Measurements from ENCODE around the gene SLC2A11. TPM values are rescaled to one million over a fixed set of nuclear protein-coding genes. Genes with fewer than 3 reads are reported as not detected.

The SLC2A11 gene
- total RNA-seq, 1 experiment from 2014 or later, result 17.2 TPM

- H3K27ac ChIP-seq (ENCODE audit: low read depth, low read length), result no peak overlapping the region
These were observed 28.6 kb upstream of the SLC2A11 start for GRCh38 chr22:23828800-23829680.

More at GRCh38 chr22:23828800-23829680, 28.6 kb upstream of the SLC2A11 start:
- POLR2A ChIA-PET, result no interaction called here
- no peaks in the 10 kb centered on the region for H3K4me1 ChIP-seq (ENCODE audit: control insufficient read depth in 1 of 2, insufficient read depth in 2 of 2, low read length in 2 of 2)
- H3K79me2 ChIP-seq (ENCODE audit: insufficient read depth, low read length), result no peaks in the 10 kb centered on the region; the same call in 1 of the 2 replicates
- CTCF ChIA-PET, result no interaction called here
- H3K4me2 ChIP-seq (ENCODE audit: low read length), result no peak overlapping the region
- peaks cover 17 to 37% of the 10 kb centered on the region in 2 experiments; a peak in 3 of 4 replicates for H3K36me3 ChIP-seq (ENCODE audit: control insufficient read depth in 1 of 2, insufficient read depth in 2 of 2, low read length in 2 of 2)
- DNase-seq (ENCODE audit: low read depth, low spot score) (no peak), ATAC-seq (no peak)
- no peaks in the 10 kb centered on the region for H3K9me3 ChIP-seq (ENCODE audit: control insufficient read depth in 1 of 2, insufficient read depth in 1 of 2, low read depth in 1 of 2, low read length in 2 of 2)
- H4K20me1 ChIP-seq (ENCODE audit: insufficient read depth), result no peaks in the 10 kb centered on the region
- TF ChIP-seq EZH2 (IDR thresholded peaks at IDR 0.05) (no peak), JUND (IDR thresholded peaks at IDR 0.05) (no peak), TCF7L2 (IDR thresholded peaks at IDR 0.05; ENCODE audit: borderline replicate concordance, extremely low read depth, insufficient read depth, insufficient read length) (no peak), EGR1 (IDR thresholded peaks at IDR 0.05; ENCODE audit: low read depth) (no peak), ZFX (IDR thresholded peaks at IDR 0.05) (no peak), SIN3A (IDR thresholded peaks at IDR 0.05; ENCODE audit: low read depth) (no peak), FOSL1 (IDR thresholded peaks at IDR 0.05; ENCODE audit: low read depth) (no peak), ELF1 (IDR thresholded peaks at IDR 0.05; ENCODE audit: borderline replicate concordance, low read depth) (no peak), YY1 (IDR thresholded peaks at IDR 0.05; ENCODE audit: extremely low read depth, insufficient replicate concordance, low read depth, low read length) (no peak), POLR2AphosphoS5 (IDR thresholded peaks at IDR 0.05; ENCODE audit: low read depth, low read length) (no peak), EZH2phosphoT487 (IDR thresholded peaks at IDR 0.05; ENCODE audit: borderline replicate concordance) (no peak), POLR2A (IDR thresholded peaks at IDR 0.05; ENCODE audit: borderline replicate concordance, extremely low read depth, insufficient read depth, insufficient read length) (no peak), SRF (IDR thresholded peaks at IDR 0.05; ENCODE audit: low read depth) (no peak), RAD21 (IDR thresholded peaks at IDR 0.05; ENCODE audit: low read depth) (no peak), ZNF274 (IDR thresholded peaks at IDR 0.05; ENCODE audit: low read depth, low read length) (no peak), CEBPB (IDR thresholded peaks at IDR 0.05; ENCODE audit: low read depth) (no peak), CBX3 (IDR thresholded peaks at IDR 0.05; ENCODE audit: low read depth) (no peak), REST (IDR thresholded peaks at IDR 0.05; ENCODE audit: low read depth) (no peak)
- no peaks in the 10 kb centered on the region for H3K27me3 ChIP-seq (ENCODE audit: insufficient read depth, low read length)
- H3K9ac ChIP-seq (ENCODE audit: low read length), result no peak overlapping the region
- H2AFZ ChIP-seq (ENCODE audit: low read depth, low read length, poor library complexity, severe bottlenecking), result no peak overlapping the region
- RAD21 ChIA-PET (ENCODE audit: low non-redundant PET in 1 of 2, low total read pairs in 2 of 2, uncharacterized antibody in 2 of 2, unreplicated experiment in 2 of 2), result no interaction called here
- H3K4me3 ChIP-seq (replicated peaks in 1 of 2; ENCODE audit: low read depth in 1 of 2, low read length in 2 of 2), result no peak overlapping the region
- H3K9me2 ChIP-seq (ENCODE audit: insufficient read depth), result no peaks in the 10 kb centered on the region
- intact Hi-C loops (cut with micrococcal nuclease), result no loop called here
- BruUV-seq (replicated peaks), result no TSS peak
